ENCODE results near the gene ALDH8A1. TPM values are rescaled to one million over a fixed set of nuclear protein-coding genes. Genes with fewer than 3 reads are reported as not detected.

Gene ALDH8A1
- total RNA-seq, 1 experiment from 2014 or later: 0.68 TPM

DNA sequence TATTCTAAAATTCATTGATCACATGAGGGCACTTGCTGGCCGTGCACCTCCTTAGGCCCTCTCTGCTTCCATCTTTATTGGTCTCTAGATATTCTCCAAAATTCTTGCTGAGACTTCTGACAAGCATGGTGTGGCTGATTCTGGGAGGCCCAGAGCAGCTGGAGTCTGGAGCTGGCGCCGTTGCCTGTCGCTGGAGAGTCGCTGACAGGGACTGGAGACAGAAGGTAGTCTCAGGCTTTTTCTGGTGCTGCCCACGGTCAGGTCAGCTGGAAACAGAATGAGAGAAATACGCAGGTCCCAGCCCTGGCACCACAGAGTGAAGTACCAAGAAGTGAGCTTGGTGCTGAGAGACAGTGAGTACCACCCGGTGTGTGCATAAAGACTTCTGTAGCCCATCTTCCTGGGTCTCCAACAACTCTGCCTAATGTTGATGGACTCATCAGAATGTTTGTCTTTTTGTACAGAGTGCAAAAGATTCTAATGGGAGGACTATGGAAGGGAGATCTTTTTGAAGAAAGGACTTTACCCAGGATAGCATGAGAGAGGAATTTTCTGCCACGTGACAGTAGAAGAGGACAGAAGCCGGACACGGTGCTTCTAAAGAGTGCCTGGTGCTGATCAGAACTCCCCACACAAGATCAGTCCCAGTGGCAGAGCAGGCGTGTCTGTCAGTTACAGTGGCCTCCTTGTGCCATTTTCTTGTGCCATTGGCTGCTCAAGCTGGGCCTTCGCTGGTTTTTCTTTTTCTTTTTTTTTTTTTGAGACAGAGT lies 1.8 kb upstream of the ALDH8A1 start:
- Mint-ChIP-seq H3K36me3 (ENCODE audit: insufficient read depth, unreplicated experiment) (no peaks in the 10 kb centered on the region), H3K27ac (ENCODE audit: unreplicated experiment) (no peak overlapping the region), H3K4me1 (ENCODE audit: low read depth, unreplicated experiment) (peaks cover 9% of the 10 kb centered on the region), H3K9me3 (ENCODE audit: low read depth, unreplicated experiment) (no peaks in the 10 kb centered on the region), H3K27me3 (ENCODE audit: unreplicated experiment) (no peaks in the 10 kb centered on the region), H3K4me3 (ENCODE audit: low read depth, unreplicated experiment) (no peak overlapping the region)
- DNase-seq: no peak
- CTCF ChIA-PET: interaction anchor here (0.6 kb wide), 1 partner anchor 811 kb away, joined by 5 read pairs; no protein-coding TSS in a partner anchor
- TF ChIP-seq CTCF (IDR thresholded peaks at IDR 0.05; ENCODE audit: unreplicated experiment): no peak
- intact Hi-C loops (cut with micrococcal nuclease; ENCODE audit: unreplicated experiment): no loop called here
- no TSS peak for BruUV-seq (replicated peaks)

GRCh38 chr6:134950482-134950881 lies 581 bp upstream of the ALDH8A1 start:
- intact Hi-C loops (cut with micrococcal nuclease; ENCODE audit: unreplicated experiment): no loop called here
- H3K4me1 Mint-ChIP-seq (ENCODE audit: low read depth, unreplicated experiment): peaks cover 9% of the 10 kb centered on the region
- no peak for DNase-seq
- CTCF ChIA-PET: no interaction called here
- no peaks in the 10 kb centered on the region for H3K9me3 Mint-ChIP-seq (ENCODE audit: low read depth, unreplicated experiment)
- no peaks in the 10 kb centered on the region for H3K27me3 Mint-ChIP-seq (ENCODE audit: unreplicated experiment)
- no peak overlapping the region for H3K4me3 Mint-ChIP-seq (ENCODE audit: low read depth, unreplicated experiment)
- H3K27ac Mint-ChIP-seq (ENCODE audit: unreplicated experiment): no peak overlapping the region
- no peak for TF ChIP-seq CTCF (IDR thresholded peaks at IDR 0.05; ENCODE audit: unreplicated experiment)
- BruUV-seq (replicated peaks): no TSS peak
- peaks cover 2% of the 10 kb centered on the region for H3K36me3 Mint-ChIP-seq (ENCODE audit: insufficient read depth, unreplicated experiment)

GRCh38 chr6:134948691-134949090 lies 1.2 kb downstream of the ALDH8A1 start:
- H3K27ac Mint-ChIP-seq (ENCODE audit: unreplicated experiment): no peak overlapping the region
- H3K9me3 Mint-ChIP-seq (ENCODE audit: low read depth, unreplicated experiment): no peaks in the 10 kb centered on the region
- CTCF ChIA-PET: interaction anchor here (0.6 kb wide), 1 partner anchor 54 kb away, joined by 3 read pairs; no protein-coding TSS in a partner anchor

GRCh38 chr6:134948142-134948541 lies 1.8 kb downstream of the ALDH8A1 start:
- no peak overlapping the region for H3K27ac Mint-ChIP-seq (ENCODE audit: unreplicated experiment)
- no peak for DNase-seq
- H3K27me3 Mint-ChIP-seq (ENCODE audit: unreplicated experiment): no peaks in the 10 kb centered on the region
- H3K4me1 Mint-ChIP-seq (ENCODE audit: low read depth, unreplicated experiment): no peaks in the 10 kb centered on the region
- intact Hi-C loops (cut with micrococcal nuclease; ENCODE audit: unreplicated experiment): loop anchor here (10.0 kb wide), 1 partner anchor 793 kb away; no protein-coding TSS in a partner anchor
- CTCF ChIA-PET: no interaction called here
- no TSS peak for BruUV-seq (replicated peaks)
- no peaks in the 10 kb centered on the region for H3K9me3 Mint-ChIP-seq (ENCODE audit: low read depth, unreplicated experiment)
- no peak for TF ChIP-seq CTCF (IDR thresholded peaks at IDR 0.05; ENCODE audit: unreplicated experiment)
- H3K36me3 Mint-ChIP-seq (ENCODE audit: insufficient read depth, unreplicated experiment): peaks cover 5% of the 10 kb centered on the region
- H3K4me3 Mint-ChIP-seq (ENCODE audit: low read depth, unreplicated experiment): no peak overlapping the region

More at GRCh38 chr6:134948691-134949090, 1.2 kb downstream of the ALDH8A1 start:
- Mint-ChIP-seq H3K27me3 (ENCODE audit: unreplicated experiment) (no peaks in the 10 kb centered on the region), H3K36me3 (ENCODE audit: insufficient read depth, unreplicated experiment) (peaks cover 5% of the 10 kb centered on the region), H3K4me3 (ENCODE audit: low read depth, unreplicated experiment) (no peak overlapping the region), H3K4me1 (ENCODE audit: low read depth, unreplicated experiment) (no peaks in the 10 kb centered on the region)
- no peak for DNase-seq
- TF ChIP-seq CTCF (IDR thresholded peaks at IDR 0.05; ENCODE audit: unreplicated experiment): no peak
- BruUV-seq (replicated peaks): no TSS peak
- intact Hi-C loops (cut with micrococcal nuclease; ENCODE audit: unreplicated experiment): loop anchor here (10.0 kb wide), 1 partner anchor 794 kb away; no protein-coding TSS in a partner anchor

Data from Calu3 (cell line).